OCI-LY1 (cell line): ENCODE data around the gene PTPN12.

Experiments used
- H2AFZ ChIP-seq: fragments of 200-600 bp; sonication (generic), shearing (Covaris generic); 2 replicates; pipeline ENCODE4 v1.6.0; 2014; ENCODE audit warnings: antibody characterized with exemption, mild to moderate bottlenecking, low read length
- H3F3A ChIP-seq: fragments of 200-600 bp; sonication (generic), shearing (Covaris generic); 2 replicates; pipeline ENCODE4 v1.6.0; 2014; ENCODE audit warnings: mild to moderate bottlenecking, antibody characterized with exemption, low read length, moderate library complexity; ENCODE audit not compliant: insufficient read depth
- H3K27ac ChIP-seq: fragments of 200-600 bp; sonication (generic); 2 replicates; pipeline ENCODE4 v1.5.1; 2014; ENCODE audit warnings: low read length, mixed run types, mild to moderate bottlenecking, low read depth; ENCODE audit not compliant: poor library complexity, severe bottlenecking
- H3K27me3 ChIP-seq: fragments of 200-600 bp; sonication (generic); 2 replicates; pipeline ENCODE4 v1.6.0; 2014; ENCODE audit warnings: antibody characterized with exemption, mild to moderate bottlenecking, low read length, moderate library complexity; ENCODE audit not compliant: insufficient read depth
- H3K36me3 ChIP-seq: fragments of 200-600 bp; sonication (generic); 2 replicates; pipeline ENCODE4 v1.6.1; 2014; ENCODE audit warnings: mild to moderate bottlenecking, antibody characterized with exemption, low read length, moderate library complexity, mixed read lengths; ENCODE audit not compliant: insufficient read depth
- H3K4me1 ChIP-seq: fragments of 200-600 bp; sonication (generic); 2 replicates; pipeline ENCODE4 v1.5.1; 2014; ENCODE audit warnings: mild to moderate bottlenecking, low read length, moderate library complexity; ENCODE audit not compliant: insufficient read depth, severe bottlenecking
- H3K4me2 ChIP-seq: fragments of 200-600 bp; sonication (generic), shearing (Covaris generic); 2 replicates; pipeline ENCODE4 v1.6.1; 2014; ENCODE audit warnings: low read length
- H3K4me3 ChIP-seq: fragments of 200-600 bp; sonication (generic); 2 replicates; pipeline ENCODE4 v1.5.1; 2014; ENCODE audit warnings: low read length, low read depth, mild to moderate bottlenecking, mixed read lengths; ENCODE audit not compliant: poor library complexity, severe bottlenecking
- H3K79me2 ChIP-seq: fragments of 200-600 bp; shearing (Covaris generic); 2 replicates; pipeline ENCODE4 v1.6.1; 2016; ENCODE audit warnings: mixed run types, low read length, mixed read lengths; ENCODE audit not compliant: insufficient read depth
- H3K9ac ChIP-seq: fragments of 200-600 bp; sonication (generic), shearing (Covaris generic); 2 replicates; pipeline ENCODE4 v1.6.1; 2014; ENCODE audit warnings: mild to moderate bottlenecking, low read length, mixed read lengths
- H3K9me2 ChIP-seq: fragments of 200-600 bp; sonication (generic), shearing (Covaris generic); 2 replicates; pipeline ENCODE4 v1.6.1; 2014; ENCODE audit warnings: low read depth, mild to moderate bottlenecking, low read length, mixed read lengths
- H3K9me3 ChIP-seq: fragments of 200-600 bp; shearing (Covaris generic); 2 replicates; pipeline ENCODE4 v1.6.1; 2014; ENCODE audit warnings: low read length, mixed read lengths
- H4K20me1 ChIP-seq: fragments of 200-600 bp; sonication (generic), shearing (Covaris generic); 2 replicates; pipeline ENCODE4 v1.6.0; 2016; ENCODE audit warnings: mild to moderate bottlenecking, low read length; ENCODE audit not compliant: insufficient read depth
- EZH2 ChIP-seq: fragments of 200-600 bp; sonication (generic), shearing (Covaris generic); IDR thresholded peaks from 2 replicates; pipeline ENCODE4 v1.8.0; 2017; ENCODE audit warnings: borderline replicate concordance, mixed run types, mild to moderate bottlenecking, antibody characterized with exemption, low read length, moderate library complexity, mixed read lengths
- TF ChIP-seq, protein P1 (sequence below): fragments of 200-600 bp; sonication (generic), shearing (Covaris generic); IDR thresholded peaks from 2 replicates; pipeline ENCODE4 v1.5.1; 2017; ENCODE audit warnings: mild to moderate bottlenecking, antibody characterized with exemption, low read length, moderate library complexity, mixed read lengths

The PTPN12 gene

DNA sequence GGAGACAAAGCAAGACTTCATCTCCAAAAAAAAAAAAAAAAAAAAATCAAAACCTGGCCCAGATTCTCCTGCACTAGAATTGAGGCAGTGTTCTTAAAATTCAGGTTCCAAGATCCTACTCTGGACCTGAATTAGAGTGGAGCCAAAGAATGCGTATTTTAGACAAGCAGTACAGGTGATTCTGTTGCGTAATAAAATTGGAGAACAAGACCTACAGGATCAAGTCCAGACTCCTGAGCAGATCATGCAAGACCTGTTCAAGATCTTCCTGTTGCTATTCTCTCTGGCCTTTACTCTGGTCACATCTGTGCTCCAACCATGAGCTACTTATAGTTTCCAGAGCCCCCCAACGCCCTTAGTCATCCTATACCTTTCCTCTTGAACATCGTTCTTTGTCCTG, 107.7 kb downstream of the PTPN12 start:
- H3K27ac ChIP-seq, result no peak overlapping the region
- no peaks in the 10 kb centered on the region for H3K4me1 ChIP-seq
- H4K20me1 ChIP-seq, result no peaks in the 10 kb centered on the region
- H3K4me3 ChIP-seq, result no peak overlapping the region
- no peaks in the 10 kb centered on the region for H3K9me2 ChIP-seq
- H2AFZ ChIP-seq, result no peak overlapping the region
- no peaks in the 10 kb centered on the region for H3K9me3 ChIP-seq
- no peak overlapping the region for H3K4me2 ChIP-seq
- H3K36me3 ChIP-seq, result no peaks in the 10 kb centered on the region
- no peaks in the 10 kb centered on the region for H3F3A ChIP-seq
- H3K79me2 ChIP-seq, result no peaks in the 10 kb centered on the region
- TF ChIP-seq EZH2, result no peak
- TF ChIP-seq, protein P1, sequence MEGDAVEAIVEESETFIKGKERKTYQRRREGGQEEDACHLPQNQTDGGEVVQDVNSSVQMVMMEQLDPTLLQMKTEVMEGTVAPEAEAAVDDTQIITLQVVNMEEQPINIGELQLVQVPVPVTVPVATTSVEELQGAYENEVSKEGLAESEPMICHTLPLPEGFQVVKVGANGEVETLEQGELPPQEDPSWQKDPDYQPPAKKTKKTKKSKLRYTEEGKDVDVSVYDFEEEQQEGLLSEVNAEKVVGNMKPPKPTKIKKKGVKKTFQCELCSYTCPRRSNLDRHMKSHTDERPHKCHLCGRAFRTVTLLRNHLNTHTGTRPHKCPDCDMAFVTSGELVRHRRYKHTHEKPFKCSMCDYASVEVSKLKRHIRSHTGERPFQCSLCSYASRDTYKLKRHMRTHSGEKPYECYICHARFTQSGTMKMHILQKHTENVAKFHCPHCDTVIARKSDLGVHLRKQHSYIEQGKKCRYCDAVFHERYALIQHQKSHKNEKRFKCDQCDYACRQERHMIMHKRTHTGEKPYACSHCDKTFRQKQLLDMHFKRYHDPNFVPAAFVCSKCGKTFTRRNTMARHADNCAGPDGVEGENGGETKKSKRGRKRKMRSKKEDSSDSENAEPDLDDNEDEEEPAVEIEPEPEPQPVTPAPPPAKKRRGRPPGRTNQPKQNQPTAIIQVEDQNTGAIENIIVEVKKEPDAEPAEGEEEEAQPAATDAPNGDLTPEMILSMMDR, result no peak
- no peak overlapping the region for H3K9ac ChIP-seq
- H3K27me3 ChIP-seq, result no peaks in the 10 kb centered on the region

DNA sequence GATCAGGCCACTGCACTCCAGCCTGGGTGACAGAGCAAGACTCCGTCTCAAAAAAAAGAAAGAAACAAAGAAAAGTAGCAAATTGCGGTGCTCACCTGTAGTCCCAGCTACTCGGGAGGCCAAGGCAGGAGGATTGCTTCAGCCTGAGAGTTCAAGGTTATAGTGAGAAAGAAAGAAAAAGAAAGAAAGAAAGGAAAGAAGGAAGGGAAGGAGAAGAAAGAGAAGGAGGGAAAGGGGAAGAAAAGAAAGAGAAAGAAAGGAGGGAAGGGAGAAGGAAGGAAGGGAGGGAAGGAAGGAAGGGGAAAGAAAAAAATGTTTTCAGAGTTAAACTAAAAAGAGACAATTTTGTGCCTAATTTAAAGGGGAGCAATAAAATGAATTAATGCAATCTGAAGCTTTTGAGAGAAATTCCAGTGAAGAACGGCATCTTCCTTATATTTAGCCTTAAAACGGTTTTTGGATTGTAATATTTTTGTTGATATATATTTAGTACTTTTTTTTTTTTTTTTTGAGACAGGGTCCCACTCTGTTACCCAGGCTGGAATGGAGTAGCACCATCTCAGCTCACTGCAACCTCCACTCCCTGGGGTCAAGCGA, 111.7 kb downstream of the PTPN12 start:
- no peak for TF ChIP-seq EZH2
- TF ChIP-seq, protein P1, result no peak
- Histone ChIP-seq H3K4me1 (no peaks in the 10 kb centered on the region), H4K20me1 (no peaks in the 10 kb centered on the region), H3K9me3 (no peaks in the 10 kb centered on the region), H3F3A (no peaks in the 10 kb centered on the region), H3K27me3 (no peaks in the 10 kb centered on the region), H3K27ac (no peak overlapping the region), H3K9me2 (no peaks in the 10 kb centered on the region), H3K4me2 (no peak overlapping the region), H3K79me2 (no peaks in the 10 kb centered on the region), H3K9ac (no peak overlapping the region), H3K36me3 (no peaks in the 10 kb centered on the region), H2AFZ (no peak overlapping the region), H3K4me3 (no peak overlapping the region)

DNA sequence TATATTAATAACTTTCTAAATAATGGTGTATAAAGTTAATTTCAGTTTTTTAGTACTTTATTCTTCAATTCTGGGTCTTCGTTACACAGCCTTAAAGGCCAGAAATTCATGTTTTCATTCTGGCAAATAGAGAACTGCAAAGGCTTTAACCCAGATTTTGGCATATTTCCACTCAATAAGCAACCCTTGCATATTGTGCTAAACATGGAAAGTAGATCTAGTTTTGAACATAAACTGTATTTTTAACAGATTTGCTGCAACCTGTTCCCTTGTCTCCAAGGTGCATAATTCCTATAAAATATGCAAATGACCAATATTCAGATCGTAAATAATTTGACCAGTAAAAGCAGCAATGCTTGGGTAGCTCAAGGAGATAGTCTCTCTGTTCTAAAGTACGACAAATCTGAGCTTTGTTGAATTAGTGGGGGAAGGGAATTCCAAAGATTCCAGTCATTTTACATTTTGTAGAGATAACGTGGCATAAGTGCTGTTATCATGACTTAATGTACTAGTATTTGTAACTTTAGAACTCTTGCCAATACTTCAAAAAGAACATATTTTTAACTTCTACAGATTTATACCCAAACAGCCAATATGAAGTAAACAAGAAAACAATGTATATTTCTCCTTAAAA, 112.7 kb downstream of the PTPN12 start:
- H3K4me3 ChIP-seq, result no peak overlapping the region
- no peak overlapping the region for H3K9ac ChIP-seq
- no peaks in the 10 kb centered on the region for H3F3A ChIP-seq
- H3K9me3 ChIP-seq, result no peaks in the 10 kb centered on the region
- H3K4me2 ChIP-seq, result no peak overlapping the region
- H3K9me2 ChIP-seq, result no peaks in the 10 kb centered on the region
- H2AFZ ChIP-seq, result no peak overlapping the region
- no peaks in the 10 kb centered on the region for H3K27me3 ChIP-seq
- no peak for TF ChIP-seq EZH2
- TF ChIP-seq, protein P1, result no peak
- no peaks in the 10 kb centered on the region for H4K20me1 ChIP-seq
- H3K4me1 ChIP-seq, result no peaks in the 10 kb centered on the region
- no peaks in the 10 kb centered on the region for H3K36me3 ChIP-seq
- no peaks in the 10 kb centered on the region for H3K79me2 ChIP-seq
- no peak overlapping the region for H3K27ac ChIP-seq
